K562 (cell line): ENCODE measurements around the gene CFL2. TPM values are rescaled to one million over a fixed set of nuclear protein-coding genes. Genes with fewer than 3 reads are reported as not detected.

Source experiments
- ATAC-seq: fragments of 200-7000 bp; cut with Tn5 transposase; 3 replicates; pipeline ENCODE4 v1.9.1; 2020; ENCODE audit warnings: moderate library complexity
- BruUV-seq: library from RNA; stranded (reverse); fragments of 400-500 nt; replicated peaks from 2 replicates; lab custom pipeline; 2021; lab: Mats Ljungman, UMichigan
- CTCF ChIA-PET: fragments of 300-600 bp; formaldehyde crosslinking; extraction: SDS; loops from one replicate; lab custom pipeline; 2021; ENCODE audit warnings: low intra/inter-chr PET ratio; lab: Yijun Ruan, JAX
- POLR2A ChIA-PET: fragments of 300-600, 350-650 bp; sonication (Branson Sonifier 250); formaldehyde crosslinking; extraction: SDS; loops from one replicate; lab custom pipeline; 2021; ENCODE audit warnings: antibody characterized with exemption, inconsistent platforms; lab: Yijun Ruan, JAX
- DNase-seq, 4 experiments: peaks; one replicate each; pipeline versions ENCODE4 v3.0.0 to v3.0.0-alpha.2; 2011 to 2018; ENCODE audit warnings: low spot score in 3 of 4, mixed read lengths in 3 of 4; ENCODE audit errors: extremely low read depth in 1 of 4
- FAIRE-seq: peaks from 2 replicates; lab custom pipeline; 2011; peaks lifted over from hg19 to GRCh38; lab: Jason Lieb, UNC
- H2AFZ ChIP-seq: 2 replicates; pipeline ENCODE4 v1.6.0; 2011; ENCODE audit warnings: low read depth, low read length, control low read depth, inconsistent platforms
- H3K27ac ChIP-seq: fragments of 200-600 bp; 3 replicates; pipeline ENCODE4 v1.8.0; 2011; ENCODE audit warnings: low read depth, mild to moderate bottlenecking, control low read depth, inconsistent platforms, low read length, moderate library complexity, mixed read lengths; ENCODE audit errors: extremely low read depth
- H3K27me3 ChIP-seq, 2 experiments: fragments of 300-600 bp in 1 of 2; 2 replicates in 1 of 2; 3 replicates in 1 of 2; pipeline versions ENCODE4 v1.6.0 to v1.8.0; 2011; ENCODE audit warnings: inconsistent platforms in 2 of 2, low read length in 2 of 2, mild to moderate bottlenecking in 1 of 2, mixed read lengths in 1 of 2, moderate library complexity in 1 of 2; ENCODE audit not compliant: control insufficient read depth in 2 of 2, insufficient read depth in 2 of 2
- H3K36me3 ChIP-seq: fragments of 300-600 bp; 3 replicates; pipeline ENCODE4 v1.8.0; 2011; ENCODE audit warnings: mild to moderate bottlenecking, low read length, inconsistent platforms; ENCODE audit not compliant: control insufficient read depth, insufficient read depth
- H3K4me1 ChIP-seq, 2 experiments: fragments of 200-600 bp in 1 of 2; replicated peaks in 1 of 2; 2 replicates in 1 of 2; 3 replicates in 1 of 2; pipeline versions ENCODE4 v1.5.1 to v1.8.0; 2011; ENCODE audit warnings: inconsistent platforms in 2 of 2, low read length in 2 of 2, mild to moderate bottlenecking in 1 of 2, mixed read lengths in 1 of 2, moderate library complexity in 1 of 2; ENCODE audit not compliant: control insufficient read depth in 2 of 2, insufficient read depth in 2 of 2
- H3K4me2 ChIP-seq: 2 replicates; pipeline ENCODE4 v1.6.1; 2011; ENCODE audit warnings: low read length, control low read depth, inconsistent platforms, mixed read lengths; ENCODE audit not compliant: insufficient read depth
- H3K4me3 ChIP-seq: fragments of 200-600 bp; sonication (generic), shearing (Covaris generic); 2 replicates; pipeline ENCODE4 v1.5.1; 2016; ENCODE audit warnings: control low read depth, inconsistent platforms
- H3K79me2 ChIP-seq: fragments of 200-600 bp; 3 replicates; pipeline ENCODE4 v1.8.0; 2011; ENCODE audit warnings: low read length, inconsistent platforms; ENCODE audit not compliant: control insufficient read depth, insufficient read depth
- H3K9ac ChIP-seq, 2 experiments: 2 replicates each; pipeline versions ENCODE4 v1.6.0 to v1.6.1; 2011; ENCODE audit warnings: low read depth in 2 of 2, low read length in 2 of 2, control low read depth in 1 of 2, inconsistent platforms in 1 of 2, mild to moderate bottlenecking in 1 of 2, mixed read lengths in 1 of 2; ENCODE audit not compliant: insufficient read depth in 1 of 2
- H3K9me1 ChIP-seq: one replicate; pipeline ENCODE4 v1.6.0; 2011; ENCODE audit warnings: inconsistent platforms, mild to moderate bottlenecking, low read length, moderate library complexity; ENCODE audit not compliant: control insufficient read depth, insufficient read depth
- H3K9me3 ChIP-seq: replicated peaks from 2 replicates; pipeline ENCODE4 v1.5.1; 2011; ENCODE audit warnings: low read depth, low read length, inconsistent platforms; ENCODE audit not compliant: control insufficient read depth, insufficient read depth
- H4K20me1 ChIP-seq: replicated peaks from 2 replicates; pipeline ENCODE4 v1.6.1; 2011; ENCODE audit warnings: low read length, inconsistent platforms, mixed read lengths; ENCODE audit not compliant: control insufficient read depth, insufficient read depth
- CTBP1 ChIP-seq: fragments of 450-650 bp; IDR thresholded peaks from 2 replicates; pipeline ENCODE4 v1.6.1; 2016; ENCODE audit warnings: borderline replicate concordance
- EGR1 ChIP-seq: fragments of 450-650 bp; conservative IDR thresholded peaks from 2 replicates; pipeline ENCODE4 v1.6.1; 2017; ENCODE audit warnings: mild to moderate bottlenecking
- HDAC1 ChIP-seq, 2 experiments: fragments of 450-650 bp; IDR thresholded peaks; 2 replicates each; pipeline ENCODE4 v1.6.1; 2016 to 2017; ENCODE audit warnings: inconsistent platforms in 1 of 2, mild to moderate bottlenecking in 1 of 2, moderate library complexity in 1 of 2
- KLF6 ChIP-seq: fragments of 250-450 bp; sonication (Bioruptor Pico); IDR thresholded peaks from 2 replicates; pipeline ENCODE4 v1.4.0; 2020; ENCODE audit warnings: mild to moderate bottlenecking, moderate library complexity, borderline replicate concordance
- MLX ChIP-seq, 2 experiments: fragments of 450-650 bp in 1 of 2; sonication (generic) in 1 of 2; formaldehyde crosslinking; conservative IDR thresholded peaks; 2 replicates each; pipeline versions ENCODE4 v1.4.0 to v1.8.1; 2020 to 2022; ENCODE audit warnings: mild to moderate bottlenecking in 1 of 2, missing genetic modification reagents in 1 of 2
- PHTF2 ChIP-seq: fragments of 250-450 bp; sonication (Bioruptor Pico); IDR thresholded peaks from 2 replicates; pipeline ENCODE4 v1.5.0; 2021; ENCODE audit warnings: mild to moderate bottlenecking
- TARDBP ChIP-seq: fragments of 450-650 bp; IDR thresholded peaks from 2 replicates; pipeline ENCODE4 v1.6.1; 2016
- TEAD2 ChIP-seq: fragments of 450-650 bp; IDR thresholded peaks from 2 replicates; pipeline ENCODE4 v1.6.1; 2016; ENCODE audit warnings: missing genetic modification characterization, control low read depth, missing compliant biosample characterization
- TGIF2 ChIP-seq: sonication (generic); formaldehyde crosslinking; IDR thresholded peaks from 2 replicates; pipeline ENCODE4 v1.8.1; 2022; ENCODE audit warnings: mild to moderate bottlenecking, missing genetic modification reagents, moderate library complexity
- ZNF175 ChIP-seq: fragments of 200-800 bp; sonication (Bioruptor generic); IDR thresholded peaks from 2 replicates; pipeline ENCODE4 v1.6.1; 2016; ENCODE audit warnings: low read depth, mild to moderate bottlenecking, missing genetic modification characterization, missing compliant biosample characterization
- ZNF655 ChIP-seq: fragments of 250-450 bp; sonication (Bioruptor Pico); IDR thresholded peaks from 2 replicates; pipeline ENCODE4 v1.5.0; 2021
- ZNF77 ChIP-seq: fragments of 250-450 bp; sonication (Bioruptor Pico); IDR thresholded peaks from 2 replicates; pipeline ENCODE4 v1.5.0; 2020
- WGBS: fragments of 100-300 bp; shearing (Covaris generic); methylation state at CpG from one replicate; pipeline ENCODE4 v1.1.6; 2016; ENCODE audit warnings: low coverage, mixed read lengths; ENCODE audit not compliant: insufficient coverage; ENCODE audit errors: missing lambda C conversion rate; 5-methylcytosine and 5-hydroxymethylcytosine counted together
- in situ Hi-C: fragments of 300-500 bp; cut with MboI; formaldehyde crosslinking; loops from 4 replicates; pipeline ENCODE4 v1.15.0; 2018; ENCODE audit warnings: inconsistent platforms, mixed read lengths
- intact Hi-C: fragments of 100-400 bp; cut with micrococcal nuclease; formaldehyde crosslinking; loops from 2 replicates; pipeline ENCODE4 v1.14.2; 2022
- polyA plus RNA-seq, 8 experiments: library from polyadenylated mRNA; depleted of rRNA in 4 of 8; stranded (reverse) in 5 of 8; unstranded in 3 of 8; fragments of >200 nt; fragmentation: Nextera tagmentation in 2 of 8; fragmentation: Illumina TruSeq in 1 of 8; extraction: Ambion mirVana in 2 of 8; extraction: Trizol in 1 of 8; gene quantifications; 2 replicates each; pipeline versions ENCODE4 v1.2.1 to v1.2.3, GENCODE V29; 2011 to 2014; ENCODE audit warnings: inconsistent platforms in 1 of 8, missing spikeins in 1 of 8
- total RNA-seq, 7 experiments: library from RNA; depleted of rRNA in 6 of 7; stranded (reverse); fragments of >200 nt in 6 of 7; fragmentation: Illumina TruSeq in 2 of 7; extraction: Trizol in 2 of 7; gene quantifications; 2 replicates each; pipeline versions ENCODE4 v1.2.1 to v1.2.3, GENCODE V29; 2011 to 2021; ENCODE audit warnings: low replicate concordance in 1 of 7

The CFL2 gene
- total and polyA plus RNA-seq, 9 of the 15 experiments (the other 6 are each of a cell fraction or from before 2014, with no cell fraction given), result 2.0 to 12.7 (median 5.1) TPM

- FAIRE-seq (no peak), DNase-seq (no peak), ATAC-seq (no peak)
- H4K20me1 ChIP-seq, result no peaks in the 10 kb centered on the region
- no peak overlapping the region for H3K4me3 ChIP-seq
- in situ Hi-C loops, result no loop called here
- WGBS, result 92% methylated on average over 2 of the region's 3 CpGs
- no peaks in the 10 kb centered on the region for H3K9me1 ChIP-seq
- H2AFZ ChIP-seq, result no peak overlapping the region
- intact Hi-C loops, result no loop called here
- H3K27ac ChIP-seq, result no peak overlapping the region
- H3K9me3 ChIP-seq, result no peaks in the 10 kb centered on the region
- H3K4me2 ChIP-seq, result no peak overlapping the region
- ChIA-PET CTCF (no interaction called here), POLR2A (interaction anchor here (2.6 kb wide), 1 partner anchor 8 kb away, joined by 9 read pairs; no protein-coding TSS in a partner anchor)
- TF ChIP-seq HDAC1 (IDR thresholded peaks at IDR 0.05) (no peak), TEAD2 (tag) (no peak), CTBP1 (no peak), EGR1 (no peak), TARDBP (no peak), TGIF2 (CRISPR knock-in tag) (no peak), ZNF655 (CRISPR knock-in tag) (no peak), PHTF2 (CRISPR knock-in tag) (no peak), MLX (CRISPR knock-in tag; conservative IDR thresholded peaks at IDR 0.05) (no peak), KLF6 (CRISPR knock-in tag) (no peak), ZNF77 (no peak), ZNF175 (CRISPR knock-in tag) (no peak)
- no peaks in the 10 kb centered on the region for H3K27me3 ChIP-seq
- no peak overlapping the region for H3K9ac ChIP-seq
- H3K4me1 ChIP-seq, result no peaks in the 10 kb centered on the region; a peak in 2 of 5 replicates
- H3K79me2 ChIP-seq, result no peaks in the 10 kb centered on the region
- no TSS peak for BruUV-seq
- H3K36me3 ChIP-seq, result no peaks in the 10 kb centered on the region
These were observed 12.6 kb downstream of the CFL2 start for GRCh38 chr14:34701808-34702207.
